Right atrium auricular region (tissue), 2 donors: ENCODE results near the gene LTBP4. TPM values are rescaled to one million over a fixed set of nuclear protein-coding genes. Genes with fewer than 3 reads are reported as not detected.

ENCODE experiments used
- DNase-seq: peaks from one replicate; pipeline ENCODE4 v3.0.0-alpha.2; 2019; ENCODE audit warnings: low spot score
- H3K27ac ChIP-seq, 2 donors: fragments of 200-600 bp; sonication (generic); 1 replicate in 1 of 2; 2 replicates in 1 of 2; pipeline ENCODE4 v1.5.1; 2016 to 2019
- H3K27me3 ChIP-seq, 2 donors: fragments of 200-600 bp; sonication (generic); one replicate each; pipeline versions ENCODE4 v1.5.1 to v1.6.0; 2017 to 2019
- H3K36me3 ChIP-seq: fragments of 200-600 bp; sonication (generic); one replicate; pipeline ENCODE4 v1.5.1; 2016
- H3K4me1 ChIP-seq, 2 donors: fragments of 200-600 bp; sonication (generic); one replicate each; pipeline versions ENCODE4 v1.5.1 to v1.6.0; 2017 to 2019
- H3K4me3 ChIP-seq, 2 donors: fragments of 200-600 bp; sonication (generic); 1 replicate in 1 of 2; 2 replicates in 1 of 2; pipeline ENCODE4 v1.5.1; 2017 to 2019; ENCODE audit warnings: mild to moderate bottlenecking in 1 of 2, moderate library complexity in 1 of 2
- H3K9me3 ChIP-seq, 2 donors: fragments of 200-600 bp; sonication (generic); one replicate each; pipeline ENCODE4 v1.5.1; 2019
- total RNA-seq, 2 donors: library from RNA; depleted of rRNA; stranded (reverse); fragments of >200 nt; gene quantifications; one replicate each; pipeline ENCODE4 v1.1.0, GENCODE V29; 2016
- TF ChIP-seq, protein P1 (sequence below), 2 donors: fragments of 200-600 bp; sonication (generic); IDR thresholded peaks; one replicate each; pipeline ENCODE4 v1.5.1; 2019; ENCODE audit warnings: antibody characterized with exemption in 2 of 2

The LTBP4 gene
- total RNA-seq, 2 donors from 2014 or later, result 152 to 257 TPM

DNA sequence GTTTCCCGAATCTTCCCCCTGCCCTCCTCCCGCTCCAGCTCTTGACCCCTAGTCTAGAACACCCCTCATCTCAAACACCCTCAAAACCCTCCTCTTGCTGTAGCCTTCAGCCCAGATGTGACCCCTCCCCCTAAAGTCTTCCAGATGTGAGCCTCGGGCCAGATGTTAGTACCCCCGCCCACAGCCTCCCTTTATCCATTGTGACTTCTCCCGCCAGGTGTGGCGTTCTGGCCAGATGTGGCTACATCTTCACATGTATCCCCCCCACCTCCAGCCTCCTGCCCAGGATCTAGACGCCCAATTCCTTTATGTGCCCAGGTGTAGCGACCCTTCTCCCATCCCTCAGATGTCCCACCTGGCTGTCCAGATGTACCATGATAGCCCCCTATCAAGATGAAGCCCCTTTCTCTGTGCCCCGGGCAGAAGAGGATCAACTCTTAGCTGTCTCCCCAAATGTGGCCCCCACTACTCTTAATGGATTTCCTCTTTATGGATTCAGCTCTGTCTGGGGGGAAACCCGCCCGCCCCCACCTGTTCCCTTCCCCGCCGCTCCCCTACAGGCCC is 517 bp upstream of the LTBP4 start:
- Histone ChIP-seq H3K4me1 (peaks cover 0 to 88% of the 10 kb centered on the region in 2 donors), H3K27me3 (peaks cover 5% of the 10 kb centered on the region in 2 donors), H3K9me3 (no peaks in the 10 kb centered on the region), H3K27ac (peak overlapping the region; percentile 83), H3K4me3 (peak overlapping the region; percentile 57 to 64), H3K36me3 (no peaks in the 10 kb centered on the region)
- TF ChIP-seq, protein P1, sequence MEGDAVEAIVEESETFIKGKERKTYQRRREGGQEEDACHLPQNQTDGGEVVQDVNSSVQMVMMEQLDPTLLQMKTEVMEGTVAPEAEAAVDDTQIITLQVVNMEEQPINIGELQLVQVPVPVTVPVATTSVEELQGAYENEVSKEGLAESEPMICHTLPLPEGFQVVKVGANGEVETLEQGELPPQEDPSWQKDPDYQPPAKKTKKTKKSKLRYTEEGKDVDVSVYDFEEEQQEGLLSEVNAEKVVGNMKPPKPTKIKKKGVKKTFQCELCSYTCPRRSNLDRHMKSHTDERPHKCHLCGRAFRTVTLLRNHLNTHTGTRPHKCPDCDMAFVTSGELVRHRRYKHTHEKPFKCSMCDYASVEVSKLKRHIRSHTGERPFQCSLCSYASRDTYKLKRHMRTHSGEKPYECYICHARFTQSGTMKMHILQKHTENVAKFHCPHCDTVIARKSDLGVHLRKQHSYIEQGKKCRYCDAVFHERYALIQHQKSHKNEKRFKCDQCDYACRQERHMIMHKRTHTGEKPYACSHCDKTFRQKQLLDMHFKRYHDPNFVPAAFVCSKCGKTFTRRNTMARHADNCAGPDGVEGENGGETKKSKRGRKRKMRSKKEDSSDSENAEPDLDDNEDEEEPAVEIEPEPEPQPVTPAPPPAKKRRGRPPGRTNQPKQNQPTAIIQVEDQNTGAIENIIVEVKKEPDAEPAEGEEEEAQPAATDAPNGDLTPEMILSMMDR (IDR thresholded peaks at IDR 0.05), result no peak
- no peak for DNase-seq

DNA sequence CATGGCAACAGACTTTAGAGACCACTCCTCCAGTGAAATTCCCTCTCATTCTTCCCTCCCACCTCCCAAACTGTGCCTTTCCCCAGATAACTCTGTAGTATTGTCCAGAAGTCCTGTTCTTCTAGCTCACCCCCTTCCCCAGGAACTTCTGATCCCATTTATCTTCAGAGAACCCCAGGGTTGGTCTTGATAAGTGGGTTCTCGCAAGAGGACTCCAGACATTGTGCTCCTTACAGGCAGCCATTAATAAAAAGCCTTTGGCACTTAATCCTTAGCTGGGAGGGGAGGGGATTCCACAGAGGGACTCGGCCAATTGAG is 1.9 kb downstream of the LTBP4 start:
- H3K4me3 ChIP-seq, result peak overlapping the region in 1 of 2 donors; percentile 64
- TF ChIP-seq, protein P1 (IDR thresholded peaks at IDR 0.05), result no peak
- DNase-seq, result no peak
- peak overlapping the region; percentile 83 to 86 for H3K27ac ChIP-seq
- H3K36me3 ChIP-seq, result no peaks in the 10 kb centered on the region
- H3K4me1 ChIP-seq, result peaks cover 0 to 85% of the 10 kb centered on the region in 2 donors
- H3K27me3 ChIP-seq, result peaks cover 2 to 5% of the 10 kb centered on the region in 2 donors
- no peaks in the 10 kb centered on the region for H3K9me3 ChIP-seq

DNA sequence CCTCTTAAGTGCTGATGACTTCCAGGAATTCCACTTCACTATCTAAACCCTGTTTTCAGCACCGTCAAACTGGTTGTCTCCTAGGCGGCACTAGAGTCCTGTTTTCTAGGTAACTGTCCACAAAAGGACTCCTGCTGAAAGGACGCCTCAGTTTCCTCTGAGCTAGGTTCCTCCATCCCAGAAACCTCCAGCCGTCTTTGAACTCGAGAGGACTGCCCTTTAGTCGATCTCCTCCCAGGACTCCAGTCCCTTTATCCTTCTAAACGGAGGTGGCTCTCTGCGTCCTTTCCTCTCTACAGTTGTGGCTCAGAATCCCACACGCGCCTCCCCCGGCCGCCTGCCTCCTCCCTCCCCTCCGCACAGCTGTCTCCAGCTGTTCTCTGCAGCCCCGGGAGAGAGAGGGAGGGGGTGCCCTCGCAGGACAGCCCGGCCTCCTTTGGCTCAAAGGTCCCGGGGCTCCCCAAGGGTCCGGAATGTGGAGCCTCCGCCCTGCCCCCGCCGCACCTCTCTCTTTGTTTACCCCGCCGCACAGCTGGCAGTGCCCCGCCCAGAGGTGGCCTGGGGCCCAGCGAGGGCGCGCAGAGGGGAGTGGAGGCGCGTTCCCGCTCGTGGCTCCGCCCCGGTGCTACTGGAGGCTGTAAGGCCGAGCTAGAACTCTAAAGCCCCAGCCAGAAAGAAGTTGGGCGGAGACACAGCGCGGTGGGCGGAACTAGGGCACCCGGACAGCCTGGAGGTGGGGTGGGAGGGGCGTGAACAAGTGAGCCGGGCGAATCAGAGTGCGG is 2.4 kb downstream of the LTBP4 start:
- Histone ChIP-seq H3K4me3 (peak overlapping the region; percentile 38 to 64), H3K27ac (peak overlapping the region; percentile 83 to 86), H3K27me3 (peaks cover 0 to 5% of the 10 kb centered on the region in 2 donors), H3K4me1 (peaks cover 0 to 81% of the 10 kb centered on the region in 2 donors), H3K36me3 (no peaks in the 10 kb centered on the region), H3K9me3 (no peaks in the 10 kb centered on the region)
- TF ChIP-seq, protein P1 (IDR thresholded peaks at IDR 0.05), result no peak
- DNase-seq, result peak; percentile 98

DNA sequence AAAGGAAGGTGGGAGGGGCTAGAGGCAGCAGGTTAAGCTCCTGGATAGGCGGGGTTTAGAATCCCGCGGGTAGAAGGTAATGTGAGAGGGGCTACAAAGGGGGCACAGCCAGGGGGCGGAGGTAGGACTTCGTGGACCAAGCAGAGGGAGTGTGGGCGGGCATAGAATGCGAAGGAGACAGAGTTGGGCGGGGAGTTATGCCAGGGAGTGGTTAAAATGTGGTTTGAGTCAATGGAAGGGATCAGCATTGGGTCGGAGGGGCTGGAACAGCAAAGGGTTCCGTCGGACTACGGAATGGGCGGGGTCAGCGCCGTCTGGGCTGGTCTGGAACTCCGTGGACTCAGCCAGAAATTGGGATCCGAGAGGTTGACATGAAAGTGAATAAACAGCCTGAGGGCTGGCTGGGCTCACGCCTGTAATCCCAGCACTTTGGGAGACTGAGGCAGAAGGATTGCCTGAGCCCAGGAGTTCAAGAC is 3.0 kb downstream of the LTBP4 start:
- H3K4me1 ChIP-seq, result peaks cover 0 to 77% of the 10 kb centered on the region in 2 donors
- no peaks in the 10 kb centered on the region for H3K36me3 ChIP-seq
- peaks cover 0 to 5% of the 10 kb centered on the region in 2 donors for H3K27me3 ChIP-seq
- no peaks in the 10 kb centered on the region for H3K9me3 ChIP-seq
- H3K27ac ChIP-seq, result peak overlapping the region; percentile 83 to 86
- DNase-seq, result no peak
- TF ChIP-seq, protein P1 (IDR thresholded peaks at IDR 0.05), result no peak
- H3K4me3 ChIP-seq, result peak overlapping the region; percentile 38 to 64

DNA sequence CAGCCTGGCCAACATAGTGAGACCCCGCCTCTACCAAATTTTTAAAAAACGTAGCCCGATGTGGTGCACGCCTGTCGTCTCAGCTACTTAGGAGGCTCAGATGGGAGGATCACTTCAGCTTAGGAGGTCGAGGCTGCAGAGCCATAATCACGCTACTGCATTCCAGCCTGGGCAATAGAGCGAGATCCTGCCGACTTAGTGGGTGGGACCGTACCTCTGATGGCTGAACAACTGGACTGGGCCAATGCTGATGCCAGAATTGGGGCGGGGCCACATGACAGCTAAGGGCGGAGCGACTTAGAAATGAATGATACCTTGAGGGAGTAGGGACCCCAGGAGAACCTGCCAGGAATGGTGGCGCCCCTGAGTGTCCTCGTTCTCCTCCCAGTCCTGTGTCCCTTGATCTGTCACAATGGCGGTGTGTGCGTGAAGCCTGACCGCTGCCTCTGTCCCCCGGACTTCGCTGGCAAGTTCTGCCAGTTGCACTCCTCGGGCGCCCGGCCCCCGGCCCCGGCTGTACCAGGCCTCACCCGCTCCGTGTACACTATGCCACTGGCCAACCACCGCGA is 3.6 kb downstream of the LTBP4 start:
- H3K36me3 ChIP-seq, result no peaks in the 10 kb centered on the region
- H3K4me3 ChIP-seq, result peak overlapping the region; percentile 14 to 50
- no peaks in the 10 kb centered on the region for H3K9me3 ChIP-seq
- TF ChIP-seq, protein P1 (IDR thresholded peaks at IDR 0.05), result no peak
- no peak for DNase-seq
- H3K27me3 ChIP-seq, result peaks cover 0 to 4% of the 10 kb centered on the region in 2 donors
- peak overlapping the region; percentile 66 to 86 for H3K27ac ChIP-seq
- H3K4me1 ChIP-seq, result peaks cover 0 to 77% of the 10 kb centered on the region in 2 donors
